Activated T-helper 9 cell treated with anti-CD3 and anti-CD28 coated beads, Interleukin-2, amount 50 U/mL, for 16 hours (primary cell): ENCODE data around the gene RFX1.
"Not testable (repeated sequence)": the region's sequence is repeated elsewhere in the genome, so short reads cannot be mapped to it uniquely, and the experiment has no call there.

ENCODE experiments used
- DNase-seq: peaks from one replicate; pipeline ENCODE4 v3.0.0-alpha.2; 2020; ENCODE audit warnings: low read depth

RFX1 gene

GRCh38 chr19:13934785-13935109, 71.4 kb downstream of the RFX1 start:
- DNase-seq, result no peak

GRCh38 chr19:13932911-13933393, 73.2 kb downstream of the RFX1 start:
- no peak for DNase-seq

GRCh38 chr19:13932149-13932637, 73.9 kb downstream of the RFX1 start:
- no peak for DNase-seq

- DNase-seq, result no peak
Measured at GRCh38 chr19:13931391-13932148, 74.5 kb downstream of the RFX1 start.

- no peak for DNase-seq
Measured at GRCh38 chr19:13930402-13930801, 75.7 kb downstream of the RFX1 start.

- no peak for DNase-seq
Measured at GRCh38 chr19:13929956-13930355, 76.2 kb downstream of the RFX1 start.

- no peak for DNase-seq
Measured at GRCh38 chr19:13929340-13929739, 76.8 kb downstream of the RFX1 start.

GRCh38 chr19:13926715-13927114, 79.4 kb downstream of the RFX1 start:
- no peak for DNase-seq

GRCh38 chr19:13926010-13926409, 80.1 kb downstream of the RFX1 start:
- no peak for DNase-seq

GRCh38 chr19:13923194-13923987, 82.7 kb downstream of the RFX1 start:
- DNase-seq, result no peak

GRCh38 chr19:13922118-13922517, 84.0 kb downstream of the RFX1 start:
- DNase-seq, result not testable (repeated sequence)

GRCh38 chr19:13920940-13921747, 85.0 kb downstream of the RFX1 start:
- DNase-seq, result no peak

GRCh38 chr19:13920524-13920923, 85.6 kb downstream of the RFX1 start:
- no peak for DNase-seq

- DNase-seq, result no peak
Measured at GRCh38 chr19:13918726-13919411, 87.3 kb downstream of the RFX1 start.

- no peak for DNase-seq
Measured at GRCh38 chr19:13917888-13918406, 88.2 kb downstream of the RFX1 start.

- no peak for DNase-seq
Measured at GRCh38 chr19:13914777-13915176, 91.3 kb downstream of the RFX1 start.

- no peak for DNase-seq
Measured at GRCh38 chr19:13913352-13913751, 92.8 kb downstream of the RFX1 start.
